ENCODE data around the gene APMAP. TPM values are rescaled to one million over a fixed set of nuclear protein-coding genes. Genes with fewer than 3 reads are reported as not detected.

APMAP gene
- total RNA-seq, 4 donors from 2014 or later, result 24.2 to 108 (median 29.3) TPM

GRCh38 chr20:24952376-24953208, 40.0 kb downstream of the APMAP start:
- no peaks in the 10 kb centered on the region for H3K9me3 ChIP-seq
- no peak overlapping the region for H3K27ac ChIP-seq
- no peaks in the 10 kb centered on the region for H3K27me3 ChIP-seq
- intact Hi-C loops (cut with DNase I; ENCODE audit: low total_unique reads), result no loop called here
- H3K4me3 ChIP-seq, result no peak overlapping the region
- no peak for DNase-seq
- ATAC-seq, result no peak
- H3K4me1 ChIP-seq, result no peaks in the 10 kb centered on the region
- peaks cover 0 to 4% of the 10 kb centered on the region in 2 donors for H3K36me3 ChIP-seq
- in situ Hi-C loops (cut with MboI; ENCODE audit: low sequenced_read_pairs in 4 of 4), result no loop called here
- no peak for TF ChIP-seq CTCF (IDR thresholded peaks at IDR 0.05 in 4 of 5, conservative IDR thresholded peaks at IDR 0.05 in 1 of 5)
- no peak for TF ChIP-seq POLR2A (IDR thresholded peaks at IDR 0.05)

- no peaks in the 10 kb centered on the region for H3K4me1 ChIP-seq
- H3K27ac ChIP-seq, result no peak overlapping the region
- ATAC-seq, result no peak
- in situ Hi-C loops (cut with MboI; ENCODE audit: low sequenced_read_pairs in 4 of 4), result no loop called here
- TF ChIP-seq POLR2A (IDR thresholded peaks at IDR 0.05) (no peak), CTCF (IDR thresholded peaks at IDR 0.05 in 4 of 5, conservative IDR thresholded peaks at IDR 0.05 in 1 of 5) (no peak)
- no peak overlapping the region for H3K4me3 ChIP-seq
- no peaks in the 10 kb centered on the region for H3K9me3 ChIP-seq
- intact Hi-C loops (cut with DNase I; ENCODE audit: low total_unique reads), result no loop called here
- peaks cover 0 to 4% of the 10 kb centered on the region in 2 donors for H3K36me3 ChIP-seq
- no peak for DNase-seq
- H3K27me3 ChIP-seq, result no peaks in the 10 kb centered on the region
Measured at GRCh38 chr20:24951536-24952083, 40.9 kb downstream of the APMAP start.

DNA sequence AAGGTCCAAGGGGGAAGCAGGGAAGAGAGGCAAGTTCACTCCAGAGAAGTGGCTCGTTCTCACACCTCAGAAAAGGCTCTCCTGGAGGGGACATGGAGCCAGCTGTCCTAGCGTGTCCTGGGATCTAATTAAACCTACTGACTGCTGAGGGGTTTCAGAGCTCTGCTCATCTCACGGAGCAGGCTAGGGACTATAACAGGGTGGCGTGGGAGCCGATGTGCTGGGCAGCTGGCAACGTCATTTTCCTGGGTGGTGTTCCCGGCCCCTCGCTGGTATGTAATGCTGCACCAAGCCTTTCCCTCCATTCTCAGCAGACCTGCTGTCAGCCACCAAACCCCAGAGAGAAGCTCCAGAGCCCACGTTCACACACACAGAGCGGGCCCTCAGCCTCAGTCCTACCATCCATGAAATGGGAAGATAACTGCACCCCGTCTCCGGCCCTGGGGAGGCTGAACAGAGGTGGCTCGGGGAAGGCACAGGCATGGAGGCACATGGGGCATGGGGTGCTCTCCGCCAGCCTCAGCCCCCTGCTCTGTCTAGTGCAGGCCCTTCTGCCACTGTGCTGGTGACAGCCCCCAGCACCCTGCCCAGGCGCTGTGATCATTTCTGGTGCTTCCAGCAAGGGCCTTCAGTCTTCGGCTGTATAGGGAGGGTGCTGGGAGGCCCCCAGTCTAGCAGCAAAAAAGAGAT, 41.6 kb downstream of the APMAP start:
- TF ChIP-seq CTCF (IDR thresholded peaks at IDR 0.05 in 4 of 5, conservative IDR thresholded peaks at IDR 0.05 in 1 of 5), result no peak
- TF ChIP-seq POLR2A (IDR thresholded peaks at IDR 0.05), result no peak
- Histone ChIP-seq H3K4me1 (no peaks in the 10 kb centered on the region), H3K9me3 (no peaks in the 10 kb centered on the region), H3K36me3 (peaks cover 0 to 2% of the 10 kb centered on the region in 2 donors), H3K27ac (peak overlapping the region in 1 of 4 donors; percentile 7), H3K4me3 (no peak overlapping the region), H3K27me3 (no peaks in the 10 kb centered on the region)
- in situ Hi-C loops (cut with MboI; ENCODE audit: low sequenced_read_pairs in 4 of 4), result no loop called here
- no peak for DNase-seq
- intact Hi-C loops (cut with DNase I; ENCODE audit: low total_unique reads), result no loop called here
- no peak for ATAC-seq

DNA sequence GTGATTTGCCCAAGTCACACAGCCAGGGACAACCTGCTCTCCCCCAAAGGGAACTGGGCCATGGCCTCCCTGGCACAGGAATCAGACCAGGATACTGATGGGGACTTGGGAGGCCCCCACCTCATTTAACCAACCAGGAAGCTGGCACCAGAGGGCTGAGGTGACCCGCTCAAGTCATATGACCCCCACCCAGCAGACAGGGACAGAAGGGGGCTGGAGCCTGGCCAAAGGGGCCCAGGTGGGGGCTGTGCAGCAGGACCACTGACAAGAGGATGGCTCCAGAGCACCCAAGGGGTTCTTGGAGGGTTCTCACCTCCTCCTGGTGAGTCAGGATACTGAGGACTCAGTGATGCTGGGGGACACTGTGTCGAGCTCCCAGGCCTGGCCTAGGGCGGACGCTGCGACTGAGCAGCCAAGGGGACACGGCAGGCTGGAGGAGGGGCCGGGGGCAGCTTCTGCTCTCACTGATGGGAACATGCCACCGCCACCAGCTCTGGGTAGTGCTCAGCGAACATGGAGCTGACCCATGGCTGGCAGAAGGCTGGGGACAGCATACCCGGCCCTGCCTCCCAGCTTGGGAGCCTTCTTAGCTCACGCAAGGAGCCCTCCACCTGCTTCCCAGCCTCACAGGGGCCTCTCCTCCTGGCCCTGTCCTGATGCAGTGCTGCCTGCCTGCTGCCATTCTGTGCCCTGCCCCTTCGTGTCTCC, 42.3 kb downstream of the APMAP start:
- no peaks in the 10 kb centered on the region for H3K4me1 ChIP-seq
- in situ Hi-C loops (cut with MboI; ENCODE audit: low sequenced_read_pairs in 4 of 4), result no loop called here

More for the DNA sequence above, 42.3 kb downstream of the APMAP start:
- ATAC-seq (no peak), DNase-seq (no peak)
- TF ChIP-seq POLR2A (IDR thresholded peaks at IDR 0.05) (no peak), CTCF (IDR thresholded peaks at IDR 0.05 in 4 of 5, conservative IDR thresholded peaks at IDR 0.05 in 1 of 5) (no peak)
- Histone ChIP-seq H3K4me3 (peak overlapping the region in 1 of 4 donors; percentile 4), H3K27ac (peak overlapping the region in 1 of 4 donors; percentile 7), H3K9me3 (no peaks in the 10 kb centered on the region), H3K27me3 (no peaks in the 10 kb centered on the region), H3K36me3 (no peaks in the 10 kb centered on the region)
- intact Hi-C loops (cut with DNase I; ENCODE audit: low total_unique reads), result no loop called here

All from gastrocnemius medialis (tissue), 4 donors.